ENCODE results near the gene VPS72. TPM values are rescaled to one million over a fixed set of nuclear protein-coding genes. Genes with fewer than 3 reads are reported as not detected.

VPS72 gene
- total and polyA plus RNA-seq, 9 of the 15 experiments (the other 6 are each of a cell fraction or from before 2014, with no cell fraction given): 7.2 to 131 (median 75.7) TPM

DNA sequence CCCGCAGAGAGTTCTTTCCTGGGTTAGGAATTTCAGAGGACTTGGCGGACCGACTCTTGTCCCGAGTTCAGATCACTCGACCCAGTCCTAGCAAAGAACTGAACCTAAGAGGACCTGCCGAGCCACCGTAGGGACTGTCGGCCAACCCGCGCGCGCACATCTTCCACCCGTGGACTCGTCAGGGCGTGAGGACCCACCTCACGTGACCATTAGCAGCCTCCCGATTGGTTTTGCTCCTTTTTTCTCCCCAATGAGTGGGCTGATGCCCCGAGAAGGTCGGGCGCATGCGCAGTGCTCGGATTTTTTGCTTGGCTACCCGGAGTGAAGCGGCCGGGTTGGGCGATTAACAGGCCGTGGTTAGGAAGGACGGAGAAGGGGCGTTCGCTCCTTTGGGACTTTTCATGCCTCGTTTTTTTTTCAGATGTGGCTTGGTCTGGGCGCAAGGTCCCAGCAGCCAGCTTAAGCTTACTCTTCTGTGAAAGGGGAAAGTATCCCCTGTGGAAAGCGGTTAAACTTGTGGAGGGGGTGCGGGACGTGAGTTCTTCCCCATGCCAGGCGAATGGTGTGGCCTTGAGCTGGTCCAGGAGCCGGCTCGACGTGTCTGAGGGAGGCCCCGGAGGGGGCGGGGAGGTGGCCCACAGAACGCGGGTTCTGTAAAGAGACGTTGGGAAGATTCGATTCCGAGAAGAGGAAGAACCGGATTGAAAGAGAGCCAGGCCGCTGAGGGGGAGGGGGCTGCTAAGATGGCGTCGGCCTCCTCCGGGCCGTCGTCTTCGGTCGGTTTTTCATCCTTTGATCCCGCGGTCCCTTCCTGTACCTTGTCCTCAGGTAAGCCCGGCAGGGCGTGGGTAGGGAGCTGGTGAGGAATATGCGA lies 8.5 kb upstream of the VPS72 start, which contains the start of gene PIP5K1A (continued):
- TF ChIP-seq ZNF398 (CRISPR knock-in tag; IDR thresholded peaks at IDR 0.05) (no peak), CUX1 (CRISPR knock-in tag; IDR thresholded peaks at IDR 0.05) (no peak), ARID3A (IDR thresholded peaks at IDR 0.05; ENCODE audit: borderline replicate concordance, low read depth, low read length) (no peak), TCFL5 (CRISPR knock-in tag; conservative IDR thresholded peaks at IDR 0.05) (no peak), ZBTB17 (CRISPR knock-in tag; IDR thresholded peaks at IDR 0.05) (no peak), TGIF2 (CRISPR knock-in tag; IDR thresholded peaks at IDR 0.05) (no peak), ZSCAN29 (IDR thresholded peaks at IDR 0.05) (peak; percentile 70; the same call in 1 of the 2 replicates), FOXJ2 (tag; IDR thresholded peaks at IDR 0.05) (no peak), LCOR (CRISPR knock-in tag; IDR thresholded peaks at IDR 0.05) (peak; percentile 51; the same call in 1 of the 2 replicates), CBFA2T3 (IDR thresholded peaks at IDR 0.05) (no peak), FOXK1 (CRISPR knock-in tag; IDR thresholded peaks at IDR 0.05; ENCODE audit: borderline replicate concordance) (no peak), LEF1 (IDR thresholded peaks at IDR 0.05) (0 out of 2 replicates have a peak, but pooled peaks have one; percentile 32), NR2C2 (CRISPR knock-in tag; IDR thresholded peaks at IDR 0.05) (no peak), NR2C2 (tag; IDR thresholded peaks at IDR 0.05) (peak; percentile 87), FOXM1 (IDR thresholded peaks at IDR 0.05; ENCODE audit: low read depth) (no peak), FOXM1 (CRISPR knock-in tag; IDR thresholded peaks at IDR 0.05; ENCODE audit: low read depth) (no peak)
- TF ChIP-seq, protein P1, sequence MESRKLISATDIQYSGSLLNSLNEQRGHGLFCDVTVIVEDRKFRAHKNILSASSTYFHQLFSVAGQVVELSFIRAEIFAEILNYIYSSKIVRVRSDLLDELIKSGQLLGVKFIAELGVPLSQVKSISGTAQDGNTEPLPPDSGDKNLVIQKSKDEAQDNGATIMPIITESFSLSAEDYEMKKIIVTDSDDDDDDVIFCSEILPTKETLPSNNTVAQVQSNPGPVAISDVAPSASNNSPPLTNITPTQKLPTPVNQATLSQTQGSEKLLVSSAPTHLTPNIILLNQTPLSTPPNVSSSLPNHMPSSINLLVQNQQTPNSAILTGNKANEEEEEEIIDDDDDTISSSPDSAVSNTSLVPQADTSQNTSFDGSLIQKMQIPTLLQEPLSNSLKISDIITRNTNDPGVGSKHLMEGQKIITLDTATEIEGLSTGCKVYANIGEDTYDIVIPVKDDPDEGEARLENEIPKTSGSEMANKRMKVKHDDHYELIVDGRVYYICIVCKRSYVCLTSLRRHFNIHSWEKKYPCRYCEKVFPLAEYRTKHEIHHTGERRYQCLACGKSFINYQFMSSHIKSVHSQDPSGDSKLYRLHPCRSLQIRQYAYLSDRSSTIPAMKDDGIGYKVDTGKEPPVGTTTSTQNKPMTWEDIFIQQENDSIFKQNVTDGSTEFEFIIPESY (CRISPR knock-in tag; IDR thresholded peaks at IDR 0.05): peak; percentile 48; the same call in 1 of the 2 replicates

Data from K562 (cell line).